Mesendoderm (in vitro differentiated cells): Measurements from ENCODE around the gene UNC93B1.

Experiments used
- DNase-seq: peaks from one replicate; pipeline ENCODE4 v3.0.0; 2013
- H2AK5ac ChIP-seq: 2 replicates; pipeline ENCODE4 v1.6.1; 2013; ENCODE audit warnings: low read length, inconsistent platforms
- H2BK120ac ChIP-seq: 2 replicates; pipeline ENCODE4 v1.6.1; 2013; ENCODE audit warnings: low read depth, mild to moderate bottlenecking, low read length, moderate library complexity, mixed read lengths
- H2BK15ac ChIP-seq: replicated peaks from 2 replicates; pipeline ENCODE4 v1.6.1; 2013; ENCODE audit warnings: low read depth, mild to moderate bottlenecking, moderate library complexity
- H2BK5ac ChIP-seq: 2 replicates; pipeline ENCODE4 v1.6.1; 2013; ENCODE audit warnings: low read length, inconsistent platforms
- H3K18ac ChIP-seq: 2 replicates; pipeline ENCODE4 v1.6.1; 2013; ENCODE audit warnings: mild to moderate bottlenecking, low read length, mixed read lengths
- H3K23ac ChIP-seq: one replicate; pipeline ENCODE4 v1.6.1; 2013; ENCODE audit warnings: low read length
- H3K27ac ChIP-seq: 2 replicates; pipeline ENCODE4 v1.5.1; 2013; ENCODE audit warnings: low read depth, mild to moderate bottlenecking, inconsistent platforms, low read length, moderate library complexity
- H3K27me3 ChIP-seq: 2 replicates; pipeline ENCODE4 v1.6.1; 2013; ENCODE audit warnings: low read length, control low read depth, mild to moderate bottlenecking, inconsistent platforms; ENCODE audit not compliant: insufficient read depth, poor library complexity
- H3K36me3 ChIP-seq: 2 replicates; pipeline ENCODE4 v1.6.1; 2013; ENCODE audit warnings: low read length, inconsistent platforms; ENCODE audit not compliant: control insufficient read depth, insufficient read depth
- H3K4ac ChIP-seq: one replicate; pipeline ENCODE4 v1.6.1; 2013; ENCODE audit warnings: low read depth, mild to moderate bottlenecking, low read length, moderate library complexity
- H3K4me1 ChIP-seq: 2 replicates; pipeline ENCODE4 v1.6.1; 2013; ENCODE audit warnings: low read depth, low read length, inconsistent platforms; ENCODE audit not compliant: control insufficient read depth
- H3K4me2 ChIP-seq: 2 replicates; pipeline ENCODE4 v1.6.1; 2013; ENCODE audit warnings: low read length
- H3K4me3 ChIP-seq: 2 replicates; pipeline ENCODE4 v1.5.1; 2013; ENCODE audit warnings: mild to moderate bottlenecking, low read length
- H3K56ac ChIP-seq: one replicate; pipeline ENCODE4 v1.6.1; 2013; ENCODE audit warnings: low read length
- H3K79me1 ChIP-seq: 2 replicates; pipeline ENCODE4 v1.6.1; 2013; ENCODE audit warnings: low read length, inconsistent platforms
- H3K79me2 ChIP-seq: 2 replicates; pipeline ENCODE4 v1.6.1; 2013; ENCODE audit warnings: mild to moderate bottlenecking, low read length; ENCODE audit not compliant: control insufficient read depth, insufficient read depth
- H3K9ac ChIP-seq: 2 replicates; pipeline ENCODE4 v1.6.1; 2013; ENCODE audit warnings: low read length, inconsistent platforms
- H4K5ac ChIP-seq: one replicate; pipeline ENCODE4 v1.6.1; 2013; ENCODE audit warnings: low read length
- H4K8ac ChIP-seq: one replicate; pipeline ENCODE4 v1.6.1; 2013; ENCODE audit warnings: low read depth, mild to moderate bottlenecking, control low read depth, low read length, moderate library complexity
- WGBS: extraction: QIAGEN DNeasy Blood & Tissue Kit; methylation state at CpG from one replicate; pipeline ENCODE4 v1.1.7; 2013; ENCODE audit warnings: low lambda C conversion rate, missing lambda C conversion rate; ENCODE audit not compliant: insufficient coverage; ENCODE audit errors: extremely low coverage; 5-methylcytosine and 5-hydroxymethylcytosine counted together

UNC93B1 gene

DNA sequence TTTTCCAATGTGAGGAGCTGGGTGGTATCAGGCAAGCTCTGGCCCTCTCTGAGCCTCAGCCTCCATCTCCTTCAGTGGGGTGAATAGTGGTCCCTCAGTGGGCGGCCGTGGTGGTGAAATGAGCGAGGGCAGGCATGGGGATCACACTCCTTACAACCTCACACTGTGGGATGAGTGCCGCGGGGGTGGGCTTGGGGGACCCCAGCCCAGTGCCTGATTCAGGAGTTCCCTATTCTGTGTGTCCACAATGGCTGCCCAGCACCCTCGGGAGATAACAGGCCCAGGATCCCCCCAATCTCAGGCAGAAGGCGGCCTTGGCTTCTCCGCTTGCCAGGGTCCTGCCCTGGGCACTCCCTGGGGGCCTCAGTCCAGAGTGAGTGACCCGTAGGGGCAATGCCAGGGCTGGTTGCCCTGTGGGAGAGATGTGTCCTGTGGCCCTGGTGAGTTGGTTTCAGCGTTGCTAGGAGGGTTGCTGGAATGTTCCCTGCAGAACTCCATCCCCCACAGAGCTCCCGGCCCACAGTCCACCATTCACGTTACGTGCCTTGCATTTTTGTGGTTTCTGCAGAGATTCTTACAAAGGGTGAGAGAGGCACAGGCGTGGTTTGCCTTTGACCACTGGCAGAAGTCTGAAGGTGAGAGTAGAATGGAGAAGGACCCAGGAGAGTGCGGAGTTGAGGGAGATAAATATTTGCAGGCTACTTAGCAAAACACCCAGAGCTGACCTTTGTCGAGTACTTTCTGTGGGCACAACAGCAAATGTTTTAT is 9.1 kb upstream of the UNC93B1 start:
- Histone ChIP-seq H3K4ac (no peak overlapping the region), H2AK5ac (no peak overlapping the region), H3K27ac (no peak overlapping the region), H3K4me1 (no peaks in the 10 kb centered on the region), H3K36me3 (no peaks in the 10 kb centered on the region), H2BK15ac (no peak overlapping the region), H3K9ac (no peak overlapping the region), H3K56ac (no peak overlapping the region), H2BK5ac (no peak overlapping the region), H2BK120ac (no peak overlapping the region), H3K4me3 (no peak overlapping the region), H3K18ac (no peak overlapping the region), H3K79me1 (no peaks in the 10 kb centered on the region), H3K4me2 (no peak overlapping the region), H4K8ac (no peak overlapping the region), H3K23ac (no peak overlapping the region), H3K79me2 (no peaks in the 10 kb centered on the region), H4K5ac (no peak overlapping the region), H3K27me3 (no peaks in the 10 kb centered on the region)
- peak; percentile 66 for DNase-seq
- no CpG with 5 or more reads among the region's 16 CpGs for WGBS

DNA sequence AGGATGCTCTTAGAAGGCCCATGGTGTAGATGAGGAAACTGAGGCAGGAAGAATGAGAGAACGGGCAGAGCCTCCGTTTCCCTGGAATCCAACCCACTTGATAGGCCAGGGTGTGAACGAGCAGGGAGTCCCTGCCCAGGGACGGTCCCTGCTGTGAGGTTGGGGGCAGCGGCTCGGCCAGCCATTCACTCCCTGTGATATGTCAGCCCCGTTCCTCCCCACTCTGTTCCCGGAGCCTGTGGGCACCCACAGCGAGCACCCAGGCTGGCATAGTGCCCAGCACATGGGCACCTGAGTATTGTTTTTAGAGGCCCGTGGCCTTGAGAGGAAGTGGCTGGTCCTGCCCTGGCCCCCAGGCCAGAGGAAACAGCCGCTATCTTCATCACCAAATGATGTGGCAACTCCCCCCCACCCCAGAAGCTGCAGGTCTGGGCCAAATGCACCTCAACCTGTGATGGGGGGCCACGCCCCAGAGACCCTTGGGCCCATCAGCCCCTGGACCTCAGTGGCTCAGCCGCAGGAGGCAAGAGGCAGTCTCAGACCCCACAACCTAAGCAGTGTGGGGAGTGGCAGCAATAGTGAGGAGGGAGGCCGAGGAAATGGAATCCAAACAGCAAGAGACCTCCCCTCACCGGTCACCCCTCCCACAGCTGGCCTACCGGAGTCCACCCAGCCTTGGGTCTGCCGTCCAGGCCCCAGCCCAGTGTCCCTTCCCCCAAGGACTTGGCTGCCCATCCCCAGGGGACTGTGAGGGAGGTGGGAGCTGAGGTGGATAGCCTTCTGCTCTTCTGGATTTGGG is 8.3 kb upstream of the UNC93B1 start:
- Histone ChIP-seq H2BK120ac (no peak overlapping the region), H3K27me3 (no peaks in the 10 kb centered on the region), H3K79me1 (no peaks in the 10 kb centered on the region), H3K9ac (no peak overlapping the region), H3K4ac (no peak overlapping the region), H2AK5ac (no peak overlapping the region), H3K36me3 (no peaks in the 10 kb centered on the region), H4K5ac (no peak overlapping the region), H2BK15ac (no peak overlapping the region), H3K79me2 (no peaks in the 10 kb centered on the region), H4K8ac (no peak overlapping the region), H3K23ac (no peak overlapping the region), H2BK5ac (no peak overlapping the region), H3K18ac (no peak overlapping the region), H3K4me3 (no peak overlapping the region), H3K27ac (no peak overlapping the region), H3K4me1 (no peaks in the 10 kb centered on the region), H3K4me2 (no peak overlapping the region), H3K56ac (no peak overlapping the region)
- WGBS: no CpG with 5 or more reads among the region's 17 CpGs
- DNase-seq: no peak

DNA sequence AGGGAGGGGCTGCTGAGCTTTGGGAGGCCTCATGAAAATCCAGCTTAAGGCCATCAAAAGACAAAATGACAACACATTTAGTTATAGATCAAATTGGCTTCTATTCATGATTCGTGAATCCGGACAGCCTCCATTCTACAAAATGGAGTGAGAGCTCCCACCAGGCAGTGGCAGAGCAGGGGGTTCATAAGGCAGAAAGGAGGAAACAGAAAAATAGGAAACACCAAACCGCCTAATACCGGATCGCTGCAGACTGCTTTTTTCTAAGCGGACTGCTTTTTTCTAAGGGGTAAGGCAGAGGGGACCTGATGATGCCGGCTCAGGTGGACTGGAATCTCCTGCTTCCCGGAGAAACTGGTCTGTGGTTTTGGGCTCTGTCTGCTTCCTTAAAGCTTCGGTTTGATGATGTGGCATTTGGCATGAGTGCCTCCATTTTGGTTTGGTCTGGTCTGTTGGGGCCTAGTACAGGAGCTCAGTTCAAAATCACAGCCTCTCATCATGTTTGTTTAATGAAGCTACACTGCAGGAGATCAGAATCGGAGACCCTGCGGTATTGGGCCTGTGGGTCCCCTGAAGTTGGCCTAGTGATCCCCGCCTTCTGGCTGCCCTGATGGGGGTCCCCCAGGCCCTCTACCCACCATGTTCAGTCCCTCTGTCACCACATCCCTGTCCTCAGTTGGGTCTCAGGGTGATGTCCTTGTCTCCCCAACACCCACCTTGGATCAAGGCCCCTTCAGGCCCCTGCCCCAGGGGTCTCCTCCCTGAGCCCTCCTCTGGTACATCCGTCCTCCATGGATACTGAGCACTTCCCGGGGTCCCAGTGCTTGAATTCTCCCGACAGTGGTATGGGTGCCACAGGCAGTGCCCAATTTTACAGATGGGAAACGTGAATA is 7.4 kb upstream of the UNC93B1 start:
- no peak overlapping the region for H3K4me3 ChIP-seq
- H3K27me3 ChIP-seq: no peaks in the 10 kb centered on the region
- H3K36me3 ChIP-seq: no peaks in the 10 kb centered on the region
- no peak overlapping the region for H2BK120ac ChIP-seq
- H2BK15ac ChIP-seq: no peak overlapping the region
- WGBS: no CpG with 5 or more reads among the region's 16 CpGs
- H3K79me1 ChIP-seq: no peaks in the 10 kb centered on the region
- DNase-seq: no peak
- no peak overlapping the region for H3K4me2 ChIP-seq
- no peak overlapping the region for H3K9ac ChIP-seq
- H4K5ac ChIP-seq: no peak overlapping the region
- no peak overlapping the region for H4K8ac ChIP-seq
- no peaks in the 10 kb centered on the region for H3K4me1 ChIP-seq
- H3K27ac ChIP-seq: no peak overlapping the region
- no peak overlapping the region for H3K4ac ChIP-seq
- H2BK5ac ChIP-seq: no peak overlapping the region
- no peaks in the 10 kb centered on the region for H3K79me2 ChIP-seq
- no peak overlapping the region for H3K23ac ChIP-seq
- H3K56ac ChIP-seq: no peak overlapping the region
- no peak overlapping the region for H2AK5ac ChIP-seq
- no peak overlapping the region for H3K18ac ChIP-seq

DNA sequence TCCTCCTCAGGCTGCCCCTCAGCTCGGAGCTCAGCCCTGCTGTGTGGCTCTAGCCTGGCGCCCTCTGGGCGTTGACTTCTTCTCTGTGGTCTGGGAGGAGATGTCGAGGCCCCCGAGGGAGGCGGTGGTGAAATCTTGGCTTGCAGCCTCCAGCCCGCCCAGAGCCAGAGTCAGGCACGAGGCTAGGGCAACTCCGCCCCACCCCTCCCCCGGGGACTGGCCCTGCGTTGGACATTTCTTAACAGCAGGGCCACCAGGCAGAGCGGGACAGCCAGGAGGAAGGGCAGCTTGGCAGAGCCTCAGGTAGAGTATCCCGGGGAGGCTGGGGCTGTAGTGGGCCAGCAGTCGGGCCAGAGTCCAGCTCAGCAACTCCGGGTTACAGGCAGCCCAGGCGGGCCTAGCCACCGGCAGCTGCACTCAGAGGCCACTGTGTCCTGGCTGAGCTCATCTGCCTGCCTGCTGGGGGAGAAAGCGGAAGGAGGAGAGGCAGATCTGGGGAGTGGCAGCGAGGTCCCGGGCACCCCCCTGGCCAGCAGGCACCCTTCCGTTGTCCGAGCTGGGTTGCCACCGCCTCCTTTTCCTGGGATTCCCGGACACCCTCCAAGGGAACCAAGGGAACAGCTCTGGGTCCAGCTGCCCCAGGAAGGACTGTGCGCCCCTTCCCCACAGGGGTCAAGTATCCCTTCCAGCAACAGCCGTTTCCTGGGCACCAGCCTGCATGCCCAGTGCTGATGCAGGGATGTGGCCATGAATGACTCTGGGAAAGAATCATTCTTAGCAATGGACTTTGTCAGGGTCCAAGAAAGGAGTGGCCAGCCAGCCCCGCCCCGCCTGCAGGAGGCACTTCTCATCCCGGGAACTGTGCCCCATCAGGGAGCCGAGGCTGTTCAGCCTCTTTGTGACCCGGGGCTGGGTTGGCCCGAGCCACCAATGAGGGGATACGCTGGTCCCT is 6.5 kb upstream of the UNC93B1 start, which contains the start of gene ALDH3B1:
ALDH3B1 (plus strand) TSS at position 238 of the 952 bp plus-strand sequence. CDS start 4,971 bp downstream, outside the sequence.
- no peak within 1 kb of the TSS for H3K4me3 ChIP-seq
- H4K8ac ChIP-seq: peak within 1 kb of the TSS; percentile 2
- H3K4ac ChIP-seq: no peak within 1 kb of the TSS
- no peaks in the 10 kb centered on the region for H3K79me1 ChIP-seq
- H2BK120ac ChIP-seq: no peak within 1 kb of the TSS
- H2BK15ac ChIP-seq: no peak within 1 kb of the TSS
- peak within 1 kb of the TSS; percentile 11 for H3K56ac ChIP-seq
- no peaks in the 10 kb centered on the region for H3K4me1 ChIP-seq
- H4K5ac ChIP-seq: no peak within 1 kb of the TSS
- no peak within 1 kb of the TSS for H3K27ac ChIP-seq
- peak within 1 kb of the TSS; percentile 30 for H3K9ac ChIP-seq
- H3K23ac ChIP-seq: no peak within 1 kb of the TSS
- DNase-seq: peak; percentile 71
- no peaks in the 10 kb centered on the region for H3K36me3 ChIP-seq
- no peaks in the 10 kb centered on the region for H3K79me2 ChIP-seq
- no peaks in the 10 kb centered on the region for H3K27me3 ChIP-seq
- H3K4me2 ChIP-seq: no peak within 1 kb of the TSS
- no peak within 1 kb of the TSS for H2BK5ac ChIP-seq
- no peak within 1 kb of the TSS for H3K18ac ChIP-seq
- H2AK5ac ChIP-seq: no peak within 1 kb of the TSS
- WGBS: no CpG with 5 or more reads among the region's 33 CpGs
